Activated naive CD4-positive, alpha-beta T cell treated with anti-CD3 and anti-CD28 coated beads, Interleukin-2, amount 50 U/mL, for 72 hours (primary cell): Measurements from ENCODE around the gene CADPS. TPM values are rescaled to one million over a fixed set of nuclear protein-coding genes. Genes with fewer than 3 reads are reported as not detected.
"Not testable (repeated sequence)": the region's sequence is repeated elsewhere in the genome, so short reads cannot be mapped to it uniquely, and the experiment has no call there.

Experiments used
- ATAC-seq, 2 donors: fragments of 150-1000 bp; cut with Tn5 transposase; 2 replicates each; pipeline ENCODE4 v1.10.0; 2021; ENCODE audit warnings: mild to moderate bottlenecking in 2 of 2, moderate library complexity in 2 of 2
- DNase-seq, 2 donors: peaks; one replicate each; pipeline ENCODE4 v3.0.0; 2021 to 2022; ENCODE audit warnings: low spot score in 2 of 2
- H3K27ac Mint-ChIP-seq, 2 donors: one replicate each; pipeline ENCODE4 v1.8.0; 2022; ENCODE audit warnings: mild to moderate bottlenecking in 2 of 2, mixed read lengths in 2 of 2
- H3K36me3 Mint-ChIP-seq, 2 donors: one replicate each; pipeline ENCODE4 v1.8.0; 2022; ENCODE audit warnings: mixed read lengths in 2 of 2
- H3K9me3 Mint-ChIP-seq, 2 donors: one replicate each; pipeline ENCODE4 v1.8.0; 2022; ENCODE audit warnings: mixed read lengths in 2 of 2
- total RNA-seq, 2 donors: library from RNA; stranded (reverse); gene quantifications; one replicate each; pipeline ENCODE4 v1.2.3, GENCODE V29; 2022

The CADPS gene
- total RNA-seq, 2 donors from 2014 or later, result not detected

DNA sequence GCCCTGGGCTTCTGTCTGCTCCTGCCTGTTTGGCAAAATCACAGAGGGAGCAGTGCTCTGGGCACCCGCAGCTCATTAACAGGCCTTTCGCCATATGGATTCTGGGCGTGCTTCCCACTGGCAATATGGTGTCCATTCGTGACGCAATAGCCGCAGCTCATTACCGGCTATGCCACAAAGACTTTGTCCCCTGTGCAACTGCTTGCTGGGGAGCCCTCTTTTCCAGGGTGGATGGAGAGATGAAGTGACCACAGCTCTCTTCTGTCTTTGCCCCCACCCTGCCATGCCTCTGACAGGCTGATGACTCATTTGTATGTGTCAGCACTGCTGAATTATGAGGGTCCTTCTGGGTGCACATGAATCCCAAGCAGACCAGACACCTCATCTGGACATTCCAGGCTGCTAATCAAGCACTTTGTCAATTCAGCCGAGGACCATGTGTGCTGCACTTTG lies 287.6 kb downstream of the CADPS start:
- DNase-seq (no peak), ATAC-seq (no peak)
- Mint-ChIP-seq H3K36me3 (no peaks in the 10 kb centered on the region), H3K9me3 (no peaks in the 10 kb centered on the region), H3K27ac (no peak overlapping the region)

DNA sequence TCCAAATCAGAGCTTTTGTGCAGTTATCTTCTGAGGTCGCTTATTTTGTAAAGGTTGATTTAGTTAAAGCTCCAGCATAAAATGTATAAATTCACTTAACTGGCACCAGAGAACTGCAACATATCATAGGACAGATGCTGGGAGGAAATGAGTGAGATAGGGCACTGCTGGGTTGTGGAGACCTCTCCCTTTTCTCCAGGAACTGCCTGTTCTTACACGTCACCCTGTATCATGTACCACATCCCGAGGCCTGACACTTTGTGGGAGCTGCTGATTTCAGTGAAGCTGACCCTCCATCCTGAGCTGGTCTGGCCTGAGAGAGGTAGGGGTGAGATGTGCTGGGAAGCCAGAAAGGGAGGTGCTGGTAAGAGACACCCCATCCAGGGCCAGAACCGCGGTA lies 288.0 kb downstream of the CADPS start:
- ATAC-seq (no peak), DNase-seq (no peak)
- Mint-ChIP-seq H3K9me3 (no peaks in the 10 kb centered on the region), H3K36me3 (no peaks in the 10 kb centered on the region), H3K27ac (no peak overlapping the region)

GRCh38 chr3:62586356-62586755 lies 288.9 kb downstream of the CADPS start:
- H3K36me3 Mint-ChIP-seq, result no peaks in the 10 kb centered on the region
- no peaks in the 10 kb centered on the region for H3K9me3 Mint-ChIP-seq
- DNase-seq (no peak), ATAC-seq (no peak)
- no peak overlapping the region for H3K27ac Mint-ChIP-seq

DNA sequence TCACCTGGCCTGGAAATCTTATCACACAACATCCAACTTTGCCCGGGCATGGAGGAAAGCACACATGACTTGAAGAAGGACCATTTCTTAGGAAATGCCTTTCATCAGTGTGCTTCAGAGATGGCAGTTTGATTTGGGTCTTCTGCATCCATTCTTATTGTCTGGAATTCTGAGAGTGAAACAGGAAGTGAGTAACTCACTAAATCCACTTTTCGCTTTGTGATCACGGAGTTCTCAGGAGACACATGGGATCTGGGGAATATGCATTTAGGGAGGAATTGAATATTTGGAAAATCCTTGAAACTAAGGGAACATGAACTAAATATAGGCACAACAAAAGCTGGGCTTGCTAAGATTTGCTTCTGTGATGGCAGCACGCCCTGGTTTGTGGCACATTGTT lies 289.4 kb downstream of the CADPS start:
- H3K27ac Mint-ChIP-seq, result no peak overlapping the region
- ATAC-seq (no peak), DNase-seq (no peak)
- H3K36me3 Mint-ChIP-seq, result no peaks in the 10 kb centered on the region
- H3K9me3 Mint-ChIP-seq, result no peaks in the 10 kb centered on the region

DNA sequence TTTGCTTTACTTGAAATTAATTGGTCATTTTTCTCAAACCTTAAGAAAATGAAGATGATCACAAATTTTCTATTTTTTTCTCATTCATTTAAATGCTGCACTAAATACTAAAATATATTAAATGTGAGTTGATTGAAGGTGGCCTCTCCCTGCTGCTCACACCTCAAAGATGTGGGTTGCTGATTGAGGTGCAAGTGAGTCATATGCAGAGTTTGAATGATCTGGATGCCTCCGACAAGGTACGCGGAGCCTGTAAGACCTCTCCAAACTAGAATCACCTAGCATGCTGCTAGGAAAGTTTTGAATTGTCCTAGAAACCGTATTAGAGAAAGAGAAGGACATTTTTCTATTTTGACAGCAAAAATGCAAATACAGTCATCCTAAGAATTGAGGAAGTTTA lies 290.6 kb downstream of the CADPS start:
- no peak for DNase-seq
- ATAC-seq, result no peak
- no peak overlapping the region for H3K27ac Mint-ChIP-seq
- H3K36me3 Mint-ChIP-seq, result peaks cover under 1 to 6% of the 10 kb centered on the region in 2 donors
- peaks cover 2 to 7% of the 10 kb centered on the region in 2 donors for H3K9me3 Mint-ChIP-seq

GRCh38 chr3:62582495-62583172 lies 292.6 kb downstream of the CADPS start:
- H3K9me3 Mint-ChIP-seq, result peaks cover 17 to 20% of the 10 kb centered on the region in 2 donors
- peaks cover 11 to 13% of the 10 kb centered on the region in 2 donors for H3K36me3 Mint-ChIP-seq
- no peak overlapping the region for H3K27ac Mint-ChIP-seq
- ATAC-seq (no peak), DNase-seq (no peak)

DNA sequence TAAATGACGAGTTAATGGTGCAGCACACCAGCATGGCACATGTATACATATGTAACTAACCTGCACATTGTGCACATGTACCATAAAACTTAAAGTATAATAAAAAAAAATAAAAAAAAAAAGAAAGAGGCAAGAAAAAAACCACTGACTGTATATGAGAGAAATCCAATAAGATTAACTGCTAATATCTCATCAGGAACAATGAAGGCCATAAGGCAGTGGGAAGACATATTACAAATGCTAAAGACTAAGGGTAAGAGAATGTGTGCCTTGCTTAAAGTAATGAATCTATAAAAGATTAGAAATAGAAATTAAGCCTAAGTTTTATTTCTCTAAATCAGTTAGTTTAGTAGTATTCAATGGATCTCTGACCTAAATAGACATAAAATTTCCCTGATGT lies 294.7 kb downstream of the CADPS start:
- H3K27ac Mint-ChIP-seq, DNase-seq, ATAC-seq: not testable (repeated sequence)
- Mint-ChIP-seq H3K9me3 (peaks cover 18 to 25% of the 10 kb centered on the region in 2 donors), H3K36me3 (peaks cover 13 to 15% of the 10 kb centered on the region in 2 donors)

GRCh38 chr3:62577153-62577552 lies 298.1 kb downstream of the CADPS start:
- ATAC-seq (no peak), DNase-seq (no peak)
- Mint-ChIP-seq H3K9me3 (peaks cover 18 to 25% of the 10 kb centered on the region in 2 donors), H3K27ac (no peak overlapping the region), H3K36me3 (peaks cover 13 to 15% of the 10 kb centered on the region in 2 donors)

DNA sequence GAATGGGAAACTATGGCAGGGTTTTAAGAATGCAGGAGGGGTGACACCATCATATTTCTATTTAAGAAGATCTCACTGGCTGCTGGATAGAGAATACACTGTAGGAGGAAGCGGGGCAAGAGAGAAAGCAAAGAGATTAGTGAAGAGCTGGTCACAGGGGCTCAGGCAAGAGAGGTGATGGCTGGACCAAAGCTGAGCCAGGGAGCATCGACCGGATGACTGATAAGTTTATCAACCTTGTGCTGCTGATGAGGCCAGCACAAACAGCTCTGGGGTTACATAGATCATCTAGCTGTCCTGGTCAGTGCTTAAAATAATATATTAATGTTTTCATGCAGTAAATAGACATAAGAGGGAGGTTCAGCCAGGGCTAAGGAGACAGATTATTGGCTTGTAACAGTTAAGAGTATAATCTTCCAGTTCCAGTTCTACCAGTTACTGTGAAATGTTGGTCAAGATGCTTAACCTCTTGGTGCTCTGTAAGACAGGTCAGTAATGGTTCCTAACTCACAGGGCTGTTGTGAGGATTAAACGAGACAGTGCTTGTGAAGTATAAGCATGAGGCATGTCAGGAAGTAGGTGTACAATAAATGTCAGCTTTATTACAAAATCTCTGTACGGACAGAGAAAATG lies 300.8 kb downstream of the CADPS start:
- ATAC-seq, result no peak
- Mint-ChIP-seq H3K27ac (no peak overlapping the region), H3K36me3 (peaks cover 7 to 10% of the 10 kb centered on the region in 2 donors), H3K9me3 (peaks cover 14 to 15% of the 10 kb centered on the region in 2 donors)
- DNase-seq, result no peak

GRCh38 chr3:62571916-62572315 lies 303.3 kb downstream of the CADPS start:
- DNase-seq (no peak), ATAC-seq (no peak)
- H3K9me3 Mint-ChIP-seq, result peaks cover 0 to 3% of the 10 kb centered on the region in 2 donors
- H3K27ac Mint-ChIP-seq, result no peak overlapping the region
- H3K36me3 Mint-ChIP-seq, result no peaks in the 10 kb centered on the region

- H3K9me3 Mint-ChIP-seq, result peaks cover 0 to 3% of the 10 kb centered on the region in 2 donors
- H3K36me3 Mint-ChIP-seq, result no peaks in the 10 kb centered on the region
Measured at GRCh38 chr3:62570888-62571287, 304.3 kb downstream of the CADPS start.

DNA sequence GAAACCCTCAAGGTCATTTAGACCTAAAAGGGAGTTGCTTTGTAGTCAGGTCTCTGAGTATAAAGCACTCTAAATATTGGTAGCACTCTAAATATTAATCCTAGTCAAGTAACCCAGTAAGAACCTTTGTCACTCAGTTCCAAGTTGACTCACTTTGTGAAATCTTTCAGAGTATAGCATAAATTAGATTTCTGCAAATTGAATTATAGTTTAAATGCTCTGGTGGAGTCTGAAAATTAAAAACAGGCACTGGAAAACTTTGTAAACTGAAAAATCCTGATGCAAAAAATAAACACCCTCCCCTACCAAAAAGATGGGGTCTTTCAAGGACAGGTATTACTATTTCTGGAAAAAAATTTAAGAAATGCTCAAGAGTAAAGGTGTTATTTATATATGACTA lies 305.6 kb downstream of the CADPS start:
- H3K9me3 Mint-ChIP-seq, result no peaks in the 10 kb centered on the region

More at GRCh38 chr3:62570888-62571287, 304.3 kb downstream of the CADPS start:
- H3K27ac Mint-ChIP-seq, result no peak overlapping the region
- DNase-seq (no peak), ATAC-seq (no peak)

GRCh38 chr3:62567097-62568021 lies 307.9 kb downstream of the CADPS start:
- Mint-ChIP-seq H3K27ac (no peak overlapping the region), H3K36me3 (no peaks in the 10 kb centered on the region), H3K9me3 (no peaks in the 10 kb centered on the region)
- DNase-seq (no peak), ATAC-seq (no peak)

More for the DNA sequence above, 305.6 kb downstream of the CADPS start:
- Mint-ChIP-seq H3K36me3 (no peaks in the 10 kb centered on the region), H3K27ac (no peak overlapping the region)
- no peak for DNase-seq
- ATAC-seq, result no peak

DNA sequence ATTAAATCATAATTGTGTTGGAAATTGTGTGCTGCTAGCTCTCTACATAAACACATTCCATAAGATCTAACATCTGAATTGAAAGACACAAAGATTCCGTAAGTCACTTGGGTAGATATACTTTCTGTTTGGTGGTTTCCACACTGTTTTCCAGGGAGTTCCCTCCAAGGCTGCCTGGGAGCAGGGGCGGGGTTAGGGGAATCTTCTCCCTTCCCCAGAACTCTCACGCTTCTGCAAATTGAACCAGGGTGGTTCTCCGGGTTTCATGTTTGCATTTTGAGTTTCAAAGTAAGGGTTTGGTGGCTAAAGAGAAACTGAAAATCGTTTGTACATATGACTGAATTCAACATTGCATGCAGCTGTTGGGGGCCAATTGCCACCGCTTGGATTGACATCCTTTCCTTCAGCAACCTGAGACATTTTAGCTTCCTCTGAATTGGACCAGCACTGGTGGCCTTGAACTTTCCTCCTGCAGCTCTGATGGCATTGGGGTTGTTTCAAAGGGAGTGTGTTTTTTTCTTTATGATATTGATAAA lies 309.1 kb downstream of the CADPS start:
- DNase-seq, result no peak
- ATAC-seq, result no peak
- Mint-ChIP-seq H3K9me3 (no peaks in the 10 kb centered on the region), H3K36me3 (no peaks in the 10 kb centered on the region), H3K27ac (no peak overlapping the region)

DNA sequence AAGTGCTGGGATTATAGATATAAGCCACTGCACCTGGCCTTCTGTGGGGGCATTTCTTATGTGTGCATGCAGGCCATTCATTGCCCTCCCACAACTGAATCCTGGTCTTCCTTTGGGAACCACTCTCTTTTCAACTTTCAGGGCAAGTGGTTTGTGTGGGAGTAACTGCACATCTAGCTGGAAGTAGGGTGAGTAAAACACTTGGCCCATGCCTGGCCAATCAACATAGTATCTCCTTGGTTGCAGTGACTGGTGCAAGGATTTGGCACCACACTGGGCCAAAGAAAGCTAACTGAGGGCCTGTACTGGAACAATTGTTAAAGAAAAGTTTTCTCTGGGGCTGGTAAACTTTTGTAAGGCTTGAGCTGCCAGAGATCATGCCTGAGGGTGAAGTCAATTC lies 312.6 kb downstream of the CADPS start:
- no peak for ATAC-seq
- no peak for DNase-seq
- Mint-ChIP-seq H3K9me3 (no peaks in the 10 kb centered on the region), H3K27ac (no peak overlapping the region), H3K36me3 (no peaks in the 10 kb centered on the region)

- ATAC-seq (no peak), DNase-seq (no peak)
- Mint-ChIP-seq H3K9me3 (no peaks in the 10 kb centered on the region), H3K36me3 (no peaks in the 10 kb centered on the region), H3K27ac (no peak overlapping the region)
Measured at GRCh38 chr3:62562017-62562416, 313.2 kb downstream of the CADPS start.
